Thyroid gland (tissue), 4 donors: ENCODE data around the gene FAM53A. TPM values are rescaled to one million over a fixed set of nuclear protein-coding genes. Genes with fewer than 3 reads are reported as not detected.

Source experiments
- DNase-seq, 2 donors: peaks; one replicate each; pipeline ENCODE4 v3.0.0-alpha.2; 2019
- H3K27ac ChIP-seq, 3 donors: fragments of 200-600 bp; sonication (generic); 1 replicate in 2 of 3; 2 replicates in 1 of 3; pipeline ENCODE4 v1.5.1; 2016 to 2019; ENCODE audit warnings: mild to moderate bottlenecking in 1 of 3, moderate library complexity in 1 of 3
- H3K27me3 ChIP-seq: fragments of 200-600 bp; sonication (generic); one replicate; pipeline ENCODE4 v1.5.1; 2019
- H3K36me3 ChIP-seq, 2 donors: fragments of 200-600 bp; sonication (generic); one replicate each; pipeline ENCODE4 v1.5.1; 2016 to 2019
- H3K4me1 ChIP-seq, 2 donors: fragments of 200-600 bp; sonication (generic); one replicate each; pipeline ENCODE4 v1.5.1; 2017 to 2019
- H3K4me3 ChIP-seq, 3 donors: fragments of 200-600 bp; sonication (generic); replicated peaks in 1 of 3; 1 replicate in 2 of 3; 2 replicates in 1 of 3; pipeline ENCODE4 v1.5.1; 2016; ENCODE audit warnings: mild to moderate bottlenecking in 1 of 3
- H3K9me3 ChIP-seq: fragments of 200-600 bp; sonication (generic); one replicate; pipeline ENCODE4 v1.5.1; 2017
- CTCF ChIP-seq, 6 experiments: fragments of 200-600 bp in 3 of 6; fragments of 450-650 bp in 3 of 6; sonication (generic) in 3 of 6; IDR thresholded peaks; one replicate each; pipeline ENCODE4 v1.5.1; 2016 to 2019; ENCODE audit warnings: antibody characterized with exemption in 6 of 6, mild to moderate bottlenecking in 2 of 6, inconsistent platforms in 1 of 6, moderate library complexity in 1 of 6
- POLR2A ChIP-seq, 2 donors: fragments of 450-650 bp; IDR thresholded peaks; one replicate each; pipeline ENCODE4 v1.6.1; 2017; ENCODE audit warnings: antibody characterized with exemption in 2 of 2, mild to moderate bottlenecking in 2 of 2, moderate library complexity in 1 of 2
- WGBS, 2 donors: methylation state at CpG; one replicate each; pipeline ENCODE4 v1.1.5; 2017; 5-methylcytosine and 5-hydroxymethylcytosine counted together
- intact Hi-C: fragments of 100-400 bp; cut with DNase I; formaldehyde crosslinking; loops from one replicate; pipeline ENCODE4 v1.15.1; 2023
- total RNA-seq, 4 donors: library from RNA; depleted of rRNA; stranded (reverse); fragments of >200 nt; gene quantifications; one replicate each; pipeline ENCODE4 v1.2.3, GENCODE V29; 2016

FAM53A gene
- total RNA-seq, 4 donors from 2014 or later: 17.5 to 34.9 (median 21.7) TPM

DNA sequence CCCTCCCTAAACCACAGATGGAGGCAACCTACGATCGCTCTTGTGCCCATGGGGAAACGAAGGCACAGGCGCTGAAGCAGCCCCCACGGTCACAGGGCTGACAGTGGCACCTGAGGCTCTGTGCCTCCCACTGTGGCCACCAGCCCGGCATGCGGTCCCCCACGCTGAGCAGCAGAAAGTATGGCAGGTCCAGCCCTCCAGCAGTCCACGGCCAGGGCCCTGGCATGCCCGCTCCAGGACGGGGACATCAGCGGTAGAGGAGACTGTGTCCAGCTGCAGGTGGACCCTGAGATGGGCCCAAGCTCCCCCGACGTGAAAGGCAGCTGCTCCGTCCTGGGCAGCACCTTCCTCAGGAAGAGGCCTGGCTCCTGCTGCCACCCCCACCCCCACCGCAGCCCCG, 61.2 kb downstream of the FAM53A start:
- DNase-seq: no peak
- no peaks in the 10 kb centered on the region for H3K9me3 ChIP-seq
- 77 to 92% methylated on average over 2 to 8 of the region's 17 CpGs for WGBS, 2 donors
- intact Hi-C loops: no loop called here
- no peaks in the 10 kb centered on the region for H3K4me1 ChIP-seq
- H3K27me3 ChIP-seq: no peaks in the 10 kb centered on the region
- no peak overlapping the region for H3K27ac ChIP-seq
- no peak for TF ChIP-seq POLR2A (IDR thresholded peaks at IDR 0.05)
- TF ChIP-seq CTCF (IDR thresholded peaks at IDR 0.05): no peak
- H3K4me3 ChIP-seq: no peak overlapping the region
- H3K36me3 ChIP-seq: no peaks in the 10 kb centered on the region

DNA sequence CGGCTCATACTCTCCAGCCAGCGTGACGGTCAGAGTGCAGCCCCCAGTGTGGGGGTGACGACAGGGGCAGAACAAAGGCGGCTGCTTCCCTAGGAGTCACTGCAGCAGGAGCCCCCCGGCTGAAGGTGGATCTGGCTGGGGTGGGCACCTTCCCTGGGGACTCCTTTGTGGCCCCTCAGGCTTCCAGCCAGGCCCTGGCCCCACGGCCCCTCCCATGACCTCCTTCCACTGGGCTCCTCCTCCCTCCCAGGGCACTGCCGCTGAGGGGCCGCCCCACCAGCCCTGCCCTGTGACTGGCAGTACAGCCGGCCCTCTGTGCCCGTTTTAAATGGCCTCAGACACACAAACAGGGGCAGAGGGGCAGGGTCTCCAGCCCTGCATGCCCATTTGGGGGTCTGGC, 61.9 kb downstream of the FAM53A start:
- Histone ChIP-seq H3K27me3 (no peaks in the 10 kb centered on the region), H3K4me3 (no peak overlapping the region), H3K27ac (no peak overlapping the region), H3K36me3 (no peaks in the 10 kb centered on the region), H3K4me1 (no peaks in the 10 kb centered on the region), H3K9me3 (no peaks in the 10 kb centered on the region)
- 70 to 71% methylated on average over 2 to 10 of the region's 11 CpGs for WGBS, 2 donors
- DNase-seq: no peak
- intact Hi-C loops: no loop called here
- TF ChIP-seq POLR2A (IDR thresholded peaks at IDR 0.05) (no peak), CTCF (IDR thresholded peaks at IDR 0.05) (no peak)

DNA sequence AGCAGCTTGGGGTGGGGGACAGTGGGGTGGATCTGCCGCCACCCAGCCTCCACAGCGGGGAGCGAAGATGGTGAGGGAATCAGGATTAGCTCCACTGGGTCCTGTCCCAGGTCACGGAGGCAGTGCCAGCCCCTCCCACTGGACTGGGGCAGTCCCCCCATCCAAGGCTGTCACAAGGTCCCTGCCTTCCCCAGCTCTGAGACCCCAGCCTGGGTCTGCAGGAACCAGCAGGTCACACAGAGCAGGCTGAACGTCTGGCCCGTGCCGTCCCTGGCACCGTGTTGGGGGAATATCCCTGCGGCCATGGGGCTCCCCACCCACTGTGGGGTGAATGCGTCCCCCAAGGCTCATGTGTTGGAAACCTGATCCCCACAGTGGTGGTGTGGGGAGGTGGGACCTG, 62.6 kb downstream of the FAM53A start:
- no peak for TF ChIP-seq CTCF (IDR thresholded peaks at IDR 0.05)
- TF ChIP-seq POLR2A (IDR thresholded peaks at IDR 0.05): no peak
- intact Hi-C loops: no loop called here
- no peaks in the 10 kb centered on the region for H3K36me3 ChIP-seq
- no peak overlapping the region for H3K27ac ChIP-seq
- 84 to 89% methylated on average over 6 to 10 of the region's 10 CpGs for WGBS, 2 donors
- no peaks in the 10 kb centered on the region for H3K27me3 ChIP-seq
- DNase-seq: no peak
- H3K4me1 ChIP-seq: no peaks in the 10 kb centered on the region
- H3K9me3 ChIP-seq: no peaks in the 10 kb centered on the region
- no peak overlapping the region for H3K4me3 ChIP-seq

GRCh38 chr4:1619151-1619672, 64.9 kb downstream of the FAM53A start:
- no peak for DNase-seq
- Histone ChIP-seq H3K36me3 (no peaks in the 10 kb centered on the region), H3K9me3 (no peaks in the 10 kb centered on the region), H3K4me1 (peaks cover 0 to 6% of the 10 kb centered on the region in 2 donors), H3K27ac (no peak overlapping the region), H3K4me3 (no peak overlapping the region), H3K27me3 (no peaks in the 10 kb centered on the region)
- 90 to 92% methylated on average over 20 to 21 of the region's 25 CpGs for WGBS, 2 donors
- no peak for TF ChIP-seq CTCF (IDR thresholded peaks at IDR 0.05)
- TF ChIP-seq POLR2A (IDR thresholded peaks at IDR 0.05): no peak
- intact Hi-C loops: no loop called here

DNA sequence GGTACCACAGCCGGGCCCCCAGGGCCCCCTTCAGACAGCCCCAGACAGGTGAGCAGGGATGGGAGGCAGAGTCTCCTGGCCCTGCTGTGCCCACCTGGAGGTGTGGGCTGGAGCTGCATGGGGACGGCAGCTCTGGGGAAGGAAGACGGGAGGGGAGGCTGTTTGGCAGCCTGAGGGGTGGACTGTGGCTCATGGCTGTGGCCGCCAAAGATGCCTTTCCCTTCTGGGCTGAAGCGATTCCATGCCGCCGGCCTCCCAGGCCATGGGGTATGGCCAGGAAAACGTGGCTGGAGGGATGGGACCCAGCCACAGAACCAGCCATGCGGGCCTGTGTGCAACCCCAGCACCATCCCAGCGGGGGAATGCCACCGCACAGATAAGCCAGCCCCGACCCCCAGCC, 65.7 kb downstream of the FAM53A start:
- WGBS, 2 donors: 92 to 95% methylated on average over 4 to 12 of the region's 12 CpGs
- no peaks in the 10 kb centered on the region for H3K36me3 ChIP-seq
- DNase-seq: no peak
- H3K27ac ChIP-seq: no peak overlapping the region
- no peak overlapping the region for H3K4me3 ChIP-seq
- TF ChIP-seq CTCF (IDR thresholded peaks at IDR 0.05) (no peak), POLR2A (IDR thresholded peaks at IDR 0.05) (no peak)
- intact Hi-C loops: no loop called here
- H3K4me1 ChIP-seq: peaks cover 0 to 6% of the 10 kb centered on the region in 2 donors
- no peaks in the 10 kb centered on the region for H3K27me3 ChIP-seq
- H3K9me3 ChIP-seq: no peaks in the 10 kb centered on the region
